ENCODE data around the gene LILRB1.
"Not testable (repeated sequence)": the region's sequence is repeated elsewhere in the genome, so short reads cannot be mapped to it uniquely, and the experiment has no call there.

LILRB1 gene

DNA sequence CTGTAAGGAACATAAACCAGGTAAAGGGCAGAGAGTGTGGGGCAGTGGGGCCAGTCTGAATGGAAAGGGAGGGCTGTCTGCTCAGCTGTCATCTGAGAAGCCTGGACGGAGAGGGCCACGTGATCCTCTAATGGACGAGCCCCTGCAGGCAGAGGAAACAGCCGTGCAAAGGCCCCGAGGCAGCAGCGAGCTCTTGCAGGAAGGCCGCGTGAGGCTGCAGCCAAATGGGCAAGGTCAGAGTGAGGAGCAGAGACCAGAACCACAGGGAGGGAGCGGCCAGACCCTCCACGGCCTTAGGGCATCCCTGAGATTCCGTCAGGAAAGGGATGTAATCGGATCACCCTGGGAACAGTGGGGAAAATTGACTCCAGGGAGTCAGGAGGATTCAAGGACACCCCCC is 36.9 kb downstream of the LILRB1 start:
- DNase-seq, result no peak

DNA sequence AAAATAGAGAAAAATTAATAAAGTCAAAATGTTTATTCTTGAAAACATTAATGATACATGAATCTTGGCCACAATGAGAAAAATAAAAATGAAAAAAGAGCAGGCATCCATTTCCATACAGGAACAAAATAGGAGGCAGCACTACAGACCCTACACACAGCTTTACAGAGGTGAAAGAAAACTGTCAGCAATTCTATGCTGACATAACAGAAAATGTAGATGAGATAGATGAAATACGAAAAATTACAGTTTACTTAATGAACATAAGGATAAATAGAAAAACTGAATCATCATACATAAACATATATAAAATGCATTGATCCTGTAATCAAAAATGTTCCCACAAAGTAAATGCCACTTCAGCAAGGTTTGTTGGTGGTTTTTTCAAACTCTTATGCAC is 38.1 kb downstream of the LILRB1 start:
- no peak for DNase-seq

DNA sequence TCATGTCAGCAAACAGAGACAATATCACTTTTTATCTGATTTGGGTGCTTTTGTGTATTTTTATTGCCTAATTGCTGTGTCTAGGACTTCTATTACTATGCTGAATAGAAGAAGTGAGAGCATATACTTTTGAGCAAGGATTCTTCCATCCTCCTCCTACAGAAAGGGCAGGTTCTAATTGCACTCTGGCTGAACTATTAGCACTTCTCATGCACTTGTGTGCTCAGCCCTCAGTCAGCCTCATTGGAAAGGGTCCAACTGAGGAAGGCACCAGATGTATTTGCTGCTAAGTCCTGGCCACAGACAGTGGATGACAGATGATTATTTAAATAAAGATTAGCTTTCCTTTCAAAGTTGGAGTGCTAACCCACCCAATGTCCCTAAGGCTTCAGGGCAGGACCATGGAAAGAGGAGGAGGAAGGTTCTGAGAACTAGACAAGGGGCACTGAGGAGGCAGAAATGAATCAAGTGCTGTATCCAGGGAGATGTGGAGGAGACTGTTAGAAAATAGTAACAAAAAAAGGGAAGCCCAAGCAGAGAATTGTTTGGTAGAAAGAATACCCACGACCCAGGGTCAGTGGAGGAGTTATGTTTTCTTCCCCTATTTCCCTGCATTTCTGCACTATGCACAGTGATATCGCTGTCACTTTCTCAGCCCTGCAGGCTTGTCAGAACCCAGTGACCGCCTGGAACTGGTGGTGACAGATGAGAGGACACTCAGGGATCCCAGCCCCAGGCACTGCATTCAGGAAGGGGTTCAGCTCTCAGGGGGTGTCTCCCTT is 40.5 kb downstream of the LILRB1 start:
- DNase-seq, result no peak

DNA sequence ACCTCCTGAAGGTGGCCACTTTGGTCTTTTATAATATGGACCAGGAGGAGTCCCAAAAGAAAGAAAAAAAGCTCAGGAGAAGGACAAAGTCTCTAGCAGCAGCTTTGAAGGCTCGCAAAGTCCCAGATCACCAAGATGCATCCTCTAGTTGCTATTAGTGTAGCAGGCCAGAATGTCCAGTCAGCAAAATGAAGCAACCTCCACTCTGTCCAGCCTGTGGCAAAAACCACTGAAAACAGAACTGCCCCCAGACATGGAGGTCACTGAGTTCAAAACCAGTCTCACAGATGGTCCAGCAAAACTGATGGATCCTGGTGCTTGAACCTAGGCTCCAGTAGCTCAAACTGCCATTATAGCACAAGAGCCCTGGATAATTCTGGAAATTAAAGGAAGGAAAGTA is 42.9 kb downstream of the LILRB1 start:
- DNase-seq, result no peak

DNA sequence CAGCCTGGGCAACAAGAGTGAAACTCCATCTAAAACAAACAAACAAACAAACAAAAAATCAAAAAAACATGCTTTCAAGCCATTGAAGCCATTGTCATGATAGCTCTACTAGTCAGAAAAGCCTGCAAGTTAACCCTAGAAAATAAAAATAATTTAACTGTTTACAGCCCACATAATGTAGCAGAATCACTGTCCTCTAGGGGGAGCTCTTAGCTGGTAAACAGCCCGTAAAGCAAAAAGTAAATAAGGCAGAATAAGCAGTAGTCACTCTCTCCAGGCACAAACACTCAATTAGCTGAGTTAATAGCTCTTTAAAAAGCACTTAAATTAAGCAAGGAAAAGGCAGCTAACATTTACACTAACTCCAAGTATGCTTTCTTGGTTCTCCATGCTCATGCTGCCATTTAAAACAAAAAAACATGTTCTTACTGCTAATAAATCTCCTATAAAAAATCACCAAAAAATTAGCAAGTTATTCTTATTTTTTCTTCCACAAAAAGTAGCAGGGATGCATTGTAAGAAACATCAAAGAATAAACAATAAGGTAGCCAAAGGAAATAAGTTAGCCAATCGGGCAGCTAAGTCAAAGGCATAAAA is 43.8 kb downstream of the LILRB1 start:
- DNase-seq, result peak; percentile 14 to 15

DNA sequence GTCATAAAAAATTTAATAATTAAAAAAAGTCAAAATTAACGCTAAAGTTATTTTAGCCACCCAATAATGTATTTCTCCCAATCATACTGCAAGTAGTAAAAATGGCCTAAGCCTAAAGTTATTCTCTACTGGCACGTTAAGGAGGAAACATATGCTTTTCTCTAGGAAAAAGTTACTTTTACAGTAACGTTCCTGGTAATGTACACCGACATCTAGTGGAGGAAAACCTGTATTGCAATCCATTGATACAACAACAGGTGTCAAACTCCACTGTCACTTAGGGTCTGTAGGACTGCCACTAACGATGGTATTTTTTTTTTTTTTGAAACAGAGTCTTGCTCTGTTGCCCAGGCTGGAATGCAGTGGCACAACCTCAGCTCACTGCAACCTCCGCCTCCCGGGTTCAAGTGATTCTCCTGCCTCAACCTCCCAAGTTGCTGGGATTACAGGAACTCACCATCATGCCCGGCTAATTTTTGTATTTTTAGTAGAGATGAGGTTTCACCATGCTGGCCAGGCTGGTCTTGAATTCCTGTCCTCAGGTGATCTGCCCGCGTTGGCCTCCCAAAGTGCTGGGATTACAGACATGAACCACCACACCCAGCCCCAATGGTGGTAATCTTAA is 46.0 kb downstream of the LILRB1 start:
- DNase-seq, result peak in 1 of 2 experiments; percentile 14

DNA sequence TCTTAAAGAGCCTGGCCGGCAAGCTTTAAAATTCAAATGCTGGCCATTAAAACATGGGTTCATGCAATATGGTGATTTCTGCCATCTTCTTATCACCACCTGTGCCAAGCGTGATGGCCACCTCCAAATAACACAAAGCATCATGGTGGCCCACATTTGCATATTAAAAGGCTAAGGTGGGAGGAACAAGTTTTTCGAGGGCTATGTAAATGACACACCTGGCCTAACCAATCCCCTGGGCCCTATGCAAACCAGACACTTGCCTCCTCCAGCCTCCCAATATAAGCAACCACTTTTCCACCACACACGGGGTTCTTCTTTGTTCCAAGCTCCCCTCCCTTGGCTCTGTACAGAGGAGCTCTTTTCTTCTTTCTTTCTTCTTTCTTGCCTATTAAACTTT is 46.9 kb downstream of the LILRB1 start:
- DNase-seq, result no peak

DNA sequence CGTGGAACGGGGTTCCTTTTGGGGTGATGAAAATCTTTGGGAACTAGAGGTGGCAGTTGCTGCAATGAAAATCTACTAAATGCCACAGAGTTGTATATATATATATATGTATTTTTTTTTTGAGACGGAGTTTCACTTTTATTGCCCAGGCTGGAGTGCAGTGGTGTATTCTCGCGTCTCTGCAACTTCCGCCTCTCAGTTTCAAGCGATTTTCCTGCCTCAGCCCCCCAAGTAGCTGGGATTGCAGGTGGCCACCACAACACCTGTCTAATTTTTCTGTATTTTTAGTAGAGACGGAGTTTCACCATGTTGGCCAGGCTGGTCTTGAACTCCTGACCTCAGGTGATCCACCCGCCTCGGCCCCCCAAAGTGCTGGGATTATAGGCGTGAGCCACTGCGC is 51.3 kb downstream of the LILRB1 start:
- not testable (repeated sequence) for DNase-seq

DNA sequence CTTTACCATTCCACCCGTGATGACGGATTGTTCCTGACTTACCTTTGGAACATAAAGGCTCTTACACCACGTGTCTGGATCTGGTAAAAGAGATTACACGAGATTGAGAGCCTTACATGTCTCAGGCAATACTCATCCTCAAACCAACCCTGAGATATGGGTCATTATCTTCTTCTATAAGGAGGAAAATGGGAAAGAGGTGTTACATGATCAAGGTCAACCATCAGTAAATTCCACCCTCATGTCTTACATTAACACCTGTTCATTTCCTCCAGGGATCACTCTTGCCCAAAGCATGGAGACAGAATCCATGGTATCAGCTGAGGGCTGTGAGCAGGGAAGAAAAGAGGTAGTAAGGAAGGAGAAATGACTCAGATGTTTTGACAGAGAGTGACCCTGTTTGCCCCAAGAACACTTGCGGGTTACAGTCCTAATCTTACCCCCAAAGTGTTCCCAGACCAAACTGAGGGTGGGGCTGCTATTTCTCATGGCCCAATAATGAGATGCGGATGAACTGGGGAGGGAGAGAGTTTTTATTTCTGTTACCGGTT is 52.1 kb downstream of the LILRB1 start:
- no peak for DNase-seq

DNA sequence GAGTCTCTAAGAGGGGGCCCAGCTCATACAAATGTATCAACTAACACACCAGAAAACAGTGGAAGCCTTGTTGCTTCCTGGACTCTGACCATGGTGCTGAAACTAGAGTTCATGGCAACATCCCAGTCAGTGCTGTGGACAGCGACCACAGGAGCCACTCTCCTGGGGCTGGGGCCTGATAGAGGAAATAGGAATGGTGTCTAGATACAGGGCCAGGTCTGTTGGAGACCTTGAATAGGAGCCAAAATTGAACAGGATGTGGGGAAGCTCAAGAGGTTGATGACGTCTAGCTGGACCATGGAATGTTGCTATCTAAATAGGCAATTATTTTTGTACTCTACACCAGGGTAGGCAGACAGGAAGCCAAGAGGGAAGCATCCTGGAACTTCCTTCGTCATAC is 54.2 kb downstream of the LILRB1 start:
- DNase-seq, result no peak
